ENCODE results near the gene REEP6. TPM values are rescaled to one million over a fixed set of nuclear protein-coding genes. Genes with fewer than 3 reads are reported as not detected.

The REEP6 gene
- total RNA-seq, 3 donors from 2014 or later (not counting 1 experiment from before 2014, with no cell fraction given), result 3.9 to 5.0 (median 4.3) TPM

- no peaks in the 10 kb centered on the region for H3K36me3 Mint-ChIP-seq
- 95% methylated on average over 23 of the region's 23 CpGs for WGBS (ENCODE audit: insufficient coverage)
- intact Hi-C loops (cut with micrococcal nuclease), result no loop called here
- H3K4me1 Mint-ChIP-seq, result peaks cover 7 to 12% of the 10 kb centered on the region in 2 donors
- H3K36me3 ChIP-seq (ENCODE audit: control insufficient read depth, insufficient read depth, low read length), result no peaks in the 10 kb centered on the region
- H3K4me1 ChIP-seq (ENCODE audit: control insufficient read depth, insufficient read depth, low read length), result peaks cover 8% of the 10 kb centered on the region
- DNase-seq, result no peak
- no peaks in the 10 kb centered on the region for H3K9me3 ChIP-seq (ENCODE audit: control insufficient read depth, insufficient read depth, low read length)
- H3K4me3 ChIP-seq (ENCODE audit: low read length), result no peak overlapping the region
- H3K9me3 Mint-ChIP-seq, result no peaks in the 10 kb centered on the region
- H3K27me3 ChIP-seq (ENCODE audit: control insufficient read depth, insufficient read depth, low read length), result no peaks in the 10 kb centered on the region
- no peak overlapping the region for H3K4me3 Mint-ChIP-seq
- ATAC-seq, result no peak
- no peaks in the 10 kb centered on the region for H3K27me3 Mint-ChIP-seq (ENCODE audit: low read depth in 2 of 2)
- no peak overlapping the region for H3K27ac ChIP-seq (ENCODE audit: low read length)
- H3K27ac Mint-ChIP-seq, result no peak overlapping the region
- no peak for TF ChIP-seq CTCF (IDR thresholded peaks at IDR 0.05)
Observed at GRCh38 chr19:1483979-1484428, 7.0 kb upstream of the REEP6 start.

GRCh38 chr19:1486720-1487575 is 4.0 kb upstream of the REEP6 start:
- H3K27ac Mint-ChIP-seq, result no peak overlapping the region
- H3K9me3 Mint-ChIP-seq, result no peaks in the 10 kb centered on the region
- H3K4me3 Mint-ChIP-seq, result no peak overlapping the region
- ATAC-seq (no peak), DNase-seq (no peak)
- H3K9me3 ChIP-seq (ENCODE audit: control insufficient read depth, insufficient read depth, low read length), result no peaks in the 10 kb centered on the region
- no peaks in the 10 kb centered on the region for H3K36me3 Mint-ChIP-seq
- H3K27ac ChIP-seq (ENCODE audit: low read length), result no peak overlapping the region
- H3K36me3 ChIP-seq (ENCODE audit: control insufficient read depth, insufficient read depth, low read length), result no peaks in the 10 kb centered on the region
- no peak overlapping the region for H3K4me3 ChIP-seq (ENCODE audit: low read length)
- intact Hi-C loops (cut with micrococcal nuclease), result no loop called here
- peaks cover 18% of the 10 kb centered on the region for H3K4me1 ChIP-seq (ENCODE audit: control insufficient read depth, insufficient read depth, low read length)
- WGBS (ENCODE audit: insufficient coverage), result 95% methylated on average over 56 of the region's 56 CpGs
- no peak for TF ChIP-seq CTCF (IDR thresholded peaks at IDR 0.05)
- H3K27me3 ChIP-seq (ENCODE audit: control insufficient read depth, insufficient read depth, low read length), result no peaks in the 10 kb centered on the region
- H3K27me3 Mint-ChIP-seq (ENCODE audit: low read depth in 2 of 2), result no peaks in the 10 kb centered on the region
- H3K4me1 Mint-ChIP-seq, result peaks cover 15 to 16% of the 10 kb centered on the region in 2 donors

- Histone ChIP-seq H3K4me3 (ENCODE audit: low read length) (no peak overlapping the region), H3K27ac (ENCODE audit: low read length) (no peak overlapping the region), H3K4me1 (ENCODE audit: control insufficient read depth, insufficient read depth, low read length) (peaks cover 18% of the 10 kb centered on the region), H3K27me3 (ENCODE audit: control insufficient read depth, insufficient read depth, low read length) (no peaks in the 10 kb centered on the region), H3K9me3 (ENCODE audit: control insufficient read depth, insufficient read depth, low read length) (no peaks in the 10 kb centered on the region), H3K36me3 (ENCODE audit: control insufficient read depth, insufficient read depth, low read length) (no peaks in the 10 kb centered on the region)
- no peak for TF ChIP-seq CTCF (IDR thresholded peaks at IDR 0.05)
- Mint-ChIP-seq H3K27ac (no peak overlapping the region), H3K36me3 (no peaks in the 10 kb centered on the region), H3K9me3 (no peaks in the 10 kb centered on the region), H3K4me1 (peaks cover 17 to 18% of the 10 kb centered on the region in 2 donors), H3K4me3 (no peak overlapping the region), H3K27me3 (ENCODE audit: low read depth in 2 of 2) (no peaks in the 10 kb centered on the region)
- DNase-seq, result no peak
- 87% methylated on average over 40 of the region's 40 CpGs for WGBS (ENCODE audit: insufficient coverage)
- no peak for ATAC-seq
- intact Hi-C loops (cut with micrococcal nuclease), result no loop called here
Observed at GRCh38 chr19:1487576-1488281, 3.3 kb upstream of the REEP6 start.

Measured in natural killer cell (primary cell).